ENCODE measurements around the gene MB. TPM values are rescaled to one million over a fixed set of nuclear protein-coding genes. Genes with fewer than 3 reads are reported as not detected.

Gene MB
- polyA plus RNA-seq, 3 donors from 2014 or later: 0.33 TPM; not detected in 2

DNA sequence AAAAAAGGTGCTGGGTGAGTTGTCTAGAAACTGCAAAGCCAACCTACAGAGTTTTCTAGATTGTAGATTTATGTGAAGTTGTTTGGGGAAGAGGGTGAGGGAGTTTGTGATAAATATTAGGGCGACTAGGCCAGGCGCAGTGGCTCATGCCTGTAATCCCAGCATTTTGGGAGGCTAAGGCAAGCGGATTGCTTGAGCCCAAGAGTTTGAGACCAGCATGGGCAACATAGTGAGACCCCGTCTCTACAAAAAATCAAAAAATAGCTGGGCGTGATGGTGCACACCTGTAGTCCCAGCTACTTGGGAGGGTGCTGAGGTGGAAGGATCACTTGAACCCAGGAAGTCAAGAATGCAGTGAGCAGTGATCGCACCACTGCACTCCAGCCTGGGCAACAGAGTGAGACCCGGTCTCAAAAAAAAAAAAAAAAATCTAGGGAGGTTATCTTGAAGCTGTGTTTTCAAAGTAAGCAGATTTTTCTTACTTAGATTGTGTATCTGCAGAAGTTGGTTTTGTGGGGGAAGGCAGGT lies 32.0 kb upstream of the MB start:
- DNase-seq: no peak
- Mint-ChIP-seq H3K9me3 (peaks cover 0 to 2% (median 0%) of the 10 kb centered on the region in 6 donors), H3K4me3 (peak overlapping the region; percentile 94 to 100 (median 99)), H3K4me1 (peaks cover 56 to 64% of the 10 kb centered on the region in 2 donors), H3K27ac (peak overlapping the region; percentile 94 to 100 (median 100)), H3K36me3 (peaks cover 14 to 19% (median 16%) of the 10 kb centered on the region in 3 donors), H3K27me3 (ENCODE audit: low read depth in 3 of 3) (peaks cover 4 to 20% (median 8%) of the 10 kb centered on the region in 3 donors)

DNA sequence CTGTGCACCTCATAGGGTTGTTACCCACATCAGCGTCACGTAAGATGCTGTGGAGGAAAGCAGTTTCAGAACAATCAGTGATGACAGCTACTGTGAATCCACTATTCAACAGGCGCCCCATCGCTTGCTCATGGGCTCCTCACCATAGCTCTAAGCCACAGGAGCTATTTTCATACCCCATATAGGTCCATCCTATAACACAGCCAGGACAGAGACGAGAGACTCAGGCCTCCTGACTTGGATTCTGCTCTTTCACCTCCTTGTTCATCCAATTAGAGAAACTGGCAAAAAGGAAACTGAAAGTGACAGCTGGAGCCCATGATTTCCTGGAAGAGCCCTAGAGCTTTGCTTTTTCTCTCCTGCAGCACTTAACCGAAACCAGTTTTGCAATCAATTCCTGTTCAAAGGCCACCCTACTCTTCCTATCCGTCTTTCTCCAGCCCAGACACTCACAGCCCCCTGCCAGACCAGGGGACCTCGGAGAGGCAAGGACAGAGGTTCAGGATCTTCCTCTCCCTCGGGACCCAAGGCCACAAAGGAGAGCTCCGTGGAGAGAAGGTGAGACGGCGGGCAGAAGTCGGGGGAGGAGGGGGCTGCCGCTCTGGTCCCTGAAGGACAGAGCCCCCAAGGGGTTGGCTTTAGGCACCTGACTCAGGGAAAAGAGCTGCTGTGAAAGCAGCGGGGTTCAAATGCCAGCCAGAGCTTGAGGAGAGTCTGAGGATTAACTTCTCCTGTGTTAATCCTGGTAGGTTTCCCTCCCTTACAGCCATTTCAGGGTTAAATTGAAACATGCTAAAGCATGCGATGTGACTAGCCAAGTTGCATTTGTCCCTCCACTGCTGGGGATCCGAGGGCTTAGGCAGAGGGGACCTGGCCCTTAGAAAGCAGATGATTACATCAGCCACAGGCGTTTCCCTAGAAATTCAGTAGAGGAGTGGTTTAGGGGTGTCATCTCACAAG lies 31.2 kb upstream of the MB start, which contains the start of gene APOL6:
Gene APOL6, plus strand, starts transcription at position 381 of the 960 bp plus-strand sequence. CDS start 7,980 bp downstream, outside the sequence.
- H3K4me1 Mint-ChIP-seq: peaks cover 49 to 56% of the 10 kb centered on the region in 2 donors
- peaks cover 12 to 19% (median 14%) of the 10 kb centered on the region in 3 donors for H3K36me3 Mint-ChIP-seq
- peaks cover 0 to 2% (median 0%) of the 10 kb centered on the region in 6 donors for H3K9me3 Mint-ChIP-seq
- peak; percentile 79 to 83 (median 81) for DNase-seq
- H3K27ac Mint-ChIP-seq: peak within 1 kb of the TSS; percentile 94 to 100 (median 100)
- peaks cover 4 to 20% (median 8%) of the 10 kb centered on the region in 3 donors for H3K27me3 Mint-ChIP-seq (ENCODE audit: low read depth in 3 of 3)
- peak within 1 kb of the TSS; percentile 94 to 100 (median 99) for H3K4me3 Mint-ChIP-seq

DNA sequence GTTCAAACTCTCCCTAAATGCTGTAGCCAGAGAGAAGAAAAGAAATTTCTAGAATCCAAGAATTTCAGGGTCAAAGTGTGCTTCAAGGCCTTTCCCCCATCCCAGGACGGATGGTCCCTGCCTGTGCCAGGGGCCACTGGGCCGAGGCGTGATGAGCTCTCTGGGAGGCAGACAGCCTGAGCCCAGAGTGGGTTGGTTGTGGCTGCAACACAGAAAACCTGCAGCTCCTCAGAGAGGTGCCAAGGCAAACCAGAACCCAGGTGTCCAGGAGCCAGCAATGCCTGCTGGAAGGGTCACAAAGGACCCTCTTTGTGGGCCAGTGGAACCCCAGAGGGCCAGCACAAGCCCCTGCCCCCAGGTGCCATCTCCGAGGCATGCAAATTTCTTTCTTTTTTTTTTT lies 28.5 kb upstream of the MB start:
- Mint-ChIP-seq H3K9me3 (peaks cover 0 to 2% (median 0%) of the 10 kb centered on the region in 6 donors), H3K4me1 (peaks cover 28 to 34% of the 10 kb centered on the region in 2 donors), H3K4me3 (no peak overlapping the region), H3K36me3 (peaks cover 6 to 9% (median 7%) of the 10 kb centered on the region in 3 donors), H3K27ac (no peak overlapping the region), H3K27me3 (ENCODE audit: low read depth in 3 of 3) (peaks cover 4 to 20% (median 8%) of the 10 kb centered on the region in 3 donors)
- no peak for DNase-seq

DNA sequence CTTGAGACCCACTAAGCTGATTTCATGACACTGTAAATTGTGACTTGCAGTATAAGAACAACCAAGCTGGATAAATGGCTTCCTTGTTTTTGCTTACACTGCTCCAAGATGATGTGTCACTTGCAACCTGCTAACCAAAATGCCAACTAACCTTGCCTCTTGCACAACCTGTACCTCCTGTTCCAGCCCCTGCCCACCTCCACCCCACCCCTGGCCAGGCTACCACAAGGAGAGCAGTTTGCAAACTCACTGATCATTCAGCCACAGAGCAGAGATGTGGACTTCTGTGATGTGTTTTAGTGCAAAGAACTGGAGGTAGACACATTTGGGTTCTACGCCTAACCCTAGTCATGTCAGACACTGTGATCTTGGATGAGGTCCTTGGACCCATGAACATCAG lies 26.9 kb upstream of the MB start:
- Mint-ChIP-seq H3K9me3 (peaks cover 0 to 2% (median 0%) of the 10 kb centered on the region in 6 donors), H3K27ac (peak overlapping the region in 1 of 6 donors; percentile 40), H3K4me1 (peaks cover 11 to 18% of the 10 kb centered on the region in 2 donors), H3K27me3 (ENCODE audit: low read depth in 3 of 3) (peaks cover 3 to 16% (median 4%) of the 10 kb centered on the region in 3 donors), H3K36me3 (peaks cover 0 to 3% (median 3%) of the 10 kb centered on the region in 3 donors), H3K4me3 (no peak overlapping the region)
- no peak for DNase-seq

DNA sequence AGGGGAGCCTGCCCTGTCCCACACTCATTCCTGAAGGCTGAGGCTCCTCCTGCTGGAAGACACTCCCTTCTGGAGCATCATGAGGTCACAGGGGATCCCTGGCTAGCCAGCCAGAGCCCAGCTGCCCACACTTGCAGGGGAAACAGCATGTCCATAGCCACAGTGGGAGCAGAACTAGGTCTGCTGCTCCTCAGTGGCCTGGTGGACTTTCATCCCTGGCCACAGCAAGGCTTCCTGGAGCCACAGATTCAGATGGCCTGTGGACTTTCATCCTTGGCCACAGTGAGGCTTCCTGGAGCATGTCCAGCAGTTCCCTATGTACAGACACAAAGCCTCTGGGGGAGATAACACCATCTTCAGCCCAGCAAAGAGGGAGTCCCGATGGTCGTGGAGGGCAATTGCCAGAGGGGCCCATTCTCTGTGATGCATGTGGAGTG lies 25.2 kb upstream of the MB start:
- no peak for DNase-seq
- H3K27me3 Mint-ChIP-seq (ENCODE audit: low read depth in 3 of 3): peaks cover 0 to 5% (median 0%) of the 10 kb centered on the region in 3 donors
- H3K4me3 Mint-ChIP-seq: no peak overlapping the region
- peaks cover 4% of the 10 kb centered on the region in 2 donors for H3K4me1 Mint-ChIP-seq
- H3K27ac Mint-ChIP-seq: no peak overlapping the region
- no peaks in the 10 kb centered on the region for H3K9me3 Mint-ChIP-seq
- H3K36me3 Mint-ChIP-seq: no peaks in the 10 kb centered on the region

DNA sequence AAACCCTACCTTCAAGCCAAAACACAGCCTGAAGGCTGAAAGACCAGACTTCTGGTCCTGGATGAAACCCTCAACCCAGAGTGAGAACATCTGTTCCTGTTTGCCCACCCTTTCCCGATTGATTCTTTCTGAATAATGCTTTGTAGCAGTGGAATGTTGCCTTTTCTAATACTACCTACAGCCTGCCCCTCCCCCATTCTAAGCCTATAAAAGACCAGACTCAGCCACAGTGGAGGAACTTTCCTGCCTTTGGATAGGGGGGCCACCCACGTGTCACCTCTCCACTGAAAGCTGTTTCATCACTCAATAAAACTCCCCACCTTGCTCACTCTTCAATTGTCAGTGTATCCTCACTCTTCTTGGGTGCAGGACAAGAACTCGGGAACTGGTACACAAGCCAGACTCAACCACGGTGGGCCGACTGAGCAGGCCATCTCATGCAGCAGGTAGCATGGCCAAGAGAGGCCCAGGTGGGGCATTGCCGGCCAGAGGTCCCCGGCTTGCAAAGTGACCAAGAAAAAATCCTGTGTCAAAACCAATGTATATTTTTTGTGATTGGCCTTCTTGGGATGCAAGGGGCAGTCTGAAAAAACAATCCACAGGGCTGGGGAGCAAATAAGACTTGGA lies 24.5 kb upstream of the MB start:
- no peak overlapping the region for H3K4me3 Mint-ChIP-seq
- H3K36me3 Mint-ChIP-seq: no peaks in the 10 kb centered on the region
- H3K27ac Mint-ChIP-seq: no peak overlapping the region
- H3K9me3 Mint-ChIP-seq: no peaks in the 10 kb centered on the region
- H3K4me1 Mint-ChIP-seq: no peaks in the 10 kb centered on the region
- DNase-seq: no peak
- H3K27me3 Mint-ChIP-seq (ENCODE audit: low read depth in 3 of 3): peaks cover 0 to 3% (median 0%) of the 10 kb centered on the region in 3 donors

DNA sequence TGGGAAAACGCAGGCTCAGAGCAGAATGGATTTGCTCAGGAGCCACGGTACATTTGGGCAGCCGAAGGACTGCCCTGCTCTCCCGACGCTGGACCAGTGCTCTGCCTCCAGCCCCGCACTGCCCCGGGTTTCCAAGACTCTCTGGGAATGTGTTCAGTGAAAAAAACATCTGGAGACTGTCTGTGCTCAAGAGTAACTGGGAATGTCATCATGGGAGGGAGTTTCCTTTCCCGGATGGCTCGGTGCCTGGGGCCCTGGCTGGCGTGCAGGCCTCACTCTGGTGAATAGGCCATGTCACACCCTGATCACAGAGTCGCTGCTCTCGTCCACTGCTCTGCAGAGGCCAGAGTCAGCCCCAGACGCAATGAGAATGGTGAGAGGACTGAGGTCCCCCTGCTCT lies 21.3 kb upstream of the MB start:
- peaks cover 0 to 2% (median 0%) of the 10 kb centered on the region in 3 donors for H3K27me3 Mint-ChIP-seq (ENCODE audit: low read depth in 3 of 3)
- H3K36me3 Mint-ChIP-seq: no peaks in the 10 kb centered on the region
- no peak overlapping the region for H3K27ac Mint-ChIP-seq
- DNase-seq: no peak
- no peak overlapping the region for H3K4me3 Mint-ChIP-seq
- H3K9me3 Mint-ChIP-seq: no peaks in the 10 kb centered on the region
- peaks cover 0 to 4% of the 10 kb centered on the region in 2 donors for H3K4me1 Mint-ChIP-seq

DNA sequence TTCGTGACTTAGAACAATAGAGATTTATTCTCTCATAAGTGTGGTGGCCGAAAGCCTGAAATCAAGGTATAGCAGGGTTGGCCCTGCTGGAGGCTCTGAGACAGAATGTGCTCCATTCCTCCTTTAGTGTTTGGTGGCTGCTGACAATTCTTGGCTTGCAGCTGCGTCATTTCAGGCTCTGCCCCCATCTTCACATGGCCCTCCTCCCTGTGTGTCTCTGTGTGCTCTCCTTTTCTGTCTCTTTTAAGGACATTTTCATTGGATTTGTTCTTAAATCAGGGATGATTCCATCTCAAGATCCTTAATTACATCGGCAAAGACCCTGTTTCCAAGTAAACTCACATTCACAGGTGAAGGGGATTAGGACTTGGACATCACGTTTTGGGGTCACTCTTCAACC lies 20.9 kb upstream of the MB start:
- Mint-ChIP-seq H3K4me3 (no peak overlapping the region), H3K9me3 (no peaks in the 10 kb centered on the region), H3K4me1 (peaks cover 0 to 5% of the 10 kb centered on the region in 2 donors), H3K36me3 (no peaks in the 10 kb centered on the region), H3K27ac (no peak overlapping the region), H3K27me3 (ENCODE audit: low read depth in 3 of 3) (peaks cover 0 to 2% (median under 1%) of the 10 kb centered on the region in 3 donors)
- DNase-seq: no peak

DNA sequence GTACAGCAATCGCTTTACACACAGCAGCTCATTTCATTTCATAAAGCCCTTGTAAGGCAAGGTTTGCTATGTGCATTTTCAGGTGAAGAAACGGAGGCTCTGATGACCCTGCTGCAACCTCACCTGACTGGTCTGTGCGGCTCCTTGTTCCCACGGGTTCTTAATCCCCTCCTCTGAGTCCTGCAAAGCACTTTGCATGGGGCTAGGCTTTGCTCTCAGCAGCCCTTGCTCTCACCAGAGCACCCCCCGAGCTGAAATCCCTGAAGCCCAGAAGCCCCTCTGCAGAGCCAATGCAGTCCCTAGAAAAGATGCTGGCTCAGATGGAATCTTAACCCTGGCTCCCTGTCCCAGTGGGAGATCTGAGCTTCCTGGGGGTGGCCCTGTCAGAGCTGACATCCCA lies 20.1 kb upstream of the MB start:
- Mint-ChIP-seq H3K4me1 (peaks cover 0 to 5% of the 10 kb centered on the region in 2 donors), H3K36me3 (no peaks in the 10 kb centered on the region), H3K27me3 (ENCODE audit: low read depth in 3 of 3) (peaks cover 0 to 3% (median 2%) of the 10 kb centered on the region in 3 donors), H3K9me3 (no peaks in the 10 kb centered on the region), H3K27ac (no peak overlapping the region), H3K4me3 (no peak overlapping the region)
- no peak for DNase-seq

DNA sequence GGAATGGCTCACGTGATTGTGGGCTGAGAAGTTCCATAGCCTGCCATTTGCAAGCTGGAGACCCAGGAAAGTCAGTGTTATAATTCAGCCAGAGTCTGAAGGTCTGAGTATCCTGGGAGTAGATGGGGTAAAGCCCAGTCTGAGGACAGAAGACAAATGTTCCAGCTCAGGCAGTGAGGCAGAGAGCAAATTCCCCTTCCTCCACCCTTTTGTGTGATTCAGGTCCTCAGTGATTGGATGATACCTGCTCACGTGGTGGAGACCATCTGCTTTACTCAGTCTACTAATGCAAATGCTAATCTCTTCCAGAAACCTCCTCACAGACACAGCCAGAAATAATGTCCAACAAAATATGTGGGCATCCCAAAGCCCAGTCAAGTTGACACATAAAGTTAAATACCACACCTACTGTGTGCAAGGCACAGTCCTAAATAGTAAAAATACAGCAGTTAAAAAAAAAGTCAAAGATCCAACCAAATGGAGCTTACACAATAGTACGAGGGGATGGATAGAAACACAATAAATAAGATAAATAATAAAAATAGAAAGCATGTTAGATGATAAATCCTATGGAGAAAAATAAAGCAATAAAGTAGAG lies 17.9 kb upstream of the MB start:
- Mint-ChIP-seq H3K4me3 (no peak overlapping the region), H3K36me3 (no peaks in the 10 kb centered on the region), H3K9me3 (no peaks in the 10 kb centered on the region), H3K4me1 (peaks cover 6 to 14% of the 10 kb centered on the region in 2 donors), H3K27ac (no peak overlapping the region), H3K27me3 (ENCODE audit: low read depth in 3 of 3) (peaks cover 0 to 3% (median 2%) of the 10 kb centered on the region in 3 donors)
- no peak for DNase-seq

DNA sequence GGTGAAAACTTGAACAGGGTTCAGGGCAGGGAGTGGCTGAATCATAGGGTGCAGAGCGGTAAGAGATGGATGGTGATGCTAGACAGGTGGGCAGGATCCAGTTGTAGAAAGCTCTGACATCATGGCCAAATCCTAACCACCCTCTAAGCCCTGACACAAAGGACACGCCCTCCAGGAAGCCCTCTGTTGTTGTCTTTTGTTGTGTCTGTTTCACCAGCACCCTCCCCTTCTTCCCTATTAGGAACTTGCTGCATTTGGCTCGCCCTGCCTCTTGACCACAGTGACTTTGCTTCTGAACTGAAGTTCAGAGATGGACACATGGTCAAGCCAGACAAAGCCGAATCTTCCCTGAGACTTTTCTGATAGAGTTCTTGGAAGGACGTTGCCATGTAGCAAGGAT lies 16.9 kb upstream of the MB start:
- DNase-seq: no peak
- Mint-ChIP-seq H3K27me3 (ENCODE audit: low read depth in 3 of 3) (peaks cover 0 to 3% (median 2%) of the 10 kb centered on the region in 3 donors), H3K9me3 (no peaks in the 10 kb centered on the region), H3K36me3 (no peaks in the 10 kb centered on the region), H3K4me1 (peaks cover 16 to 22% of the 10 kb centered on the region in 2 donors), H3K27ac (no peak overlapping the region), H3K4me3 (no peak overlapping the region)

DNA sequence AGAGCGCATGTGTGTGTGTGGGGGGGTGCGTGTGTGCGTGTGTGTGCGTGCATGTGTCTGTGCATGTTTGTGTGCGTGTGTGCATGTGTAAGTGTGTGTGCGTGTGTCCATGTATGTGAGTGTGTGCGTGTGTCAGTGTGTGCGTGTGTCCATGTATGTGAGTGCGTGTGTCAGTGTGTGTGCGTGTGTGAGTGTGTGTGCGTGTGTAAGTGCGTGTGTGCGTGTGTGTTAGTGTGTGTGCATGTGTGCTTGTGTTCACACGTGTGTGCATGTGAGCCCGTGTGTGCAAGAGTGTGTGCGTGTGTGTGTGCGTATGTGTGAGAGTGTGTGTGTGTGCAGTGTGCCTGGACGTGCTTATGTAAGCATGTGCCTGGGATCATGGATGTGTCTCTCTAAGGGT lies 16.4 kb upstream of the MB start:
- Mint-ChIP-seq H3K4me1 (peaks cover 20 to 22% of the 10 kb centered on the region in 2 donors), H3K27me3 (ENCODE audit: low read depth in 3 of 3) (peaks cover 0 to 3% (median 2%) of the 10 kb centered on the region in 3 donors), H3K27ac (peak overlapping the region in 2 of 6 donors; percentile 1 to 57), H3K9me3 (no peaks in the 10 kb centered on the region), H3K4me3 (no peak overlapping the region), H3K36me3 (no peaks in the 10 kb centered on the region)
- DNase-seq: no peak

DNA sequence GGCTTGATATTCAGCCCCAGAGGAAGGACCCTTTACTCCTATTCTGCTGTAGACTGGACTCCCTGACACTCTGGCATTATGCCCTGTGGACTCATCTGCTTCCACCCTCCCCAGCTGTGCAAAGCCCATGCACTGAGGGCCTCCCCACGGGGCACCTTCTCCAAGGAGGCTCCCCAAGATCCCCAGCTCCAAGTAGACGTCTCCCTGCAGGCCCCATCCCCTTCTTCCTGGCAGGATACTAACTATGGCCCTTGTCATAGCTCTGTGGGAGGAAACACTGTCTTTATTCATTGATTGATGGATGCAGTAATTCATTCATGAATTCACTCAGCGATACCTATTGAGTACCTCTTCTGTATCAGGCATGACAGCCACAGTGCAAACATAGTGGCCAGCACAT lies 15.8 kb upstream of the MB start:
- H3K27ac Mint-ChIP-seq: peak overlapping the region in 2 of 6 donors; percentile 1 to 11

More for the DNA sequence above, 15.8 kb upstream of the MB start:
- Mint-ChIP-seq H3K9me3 (no peaks in the 10 kb centered on the region), H3K27me3 (ENCODE audit: low read depth in 3 of 3) (peaks cover 0 to 3% (median 2%) of the 10 kb centered on the region in 3 donors), H3K36me3 (no peaks in the 10 kb centered on the region), H3K4me3 (no peak overlapping the region), H3K4me1 (peaks cover 22 to 23% of the 10 kb centered on the region in 2 donors)
- no peak for DNase-seq

All from immature natural killer cell (primary cell).